Bone marrow (tissue), 2 donors: ENCODE data around the gene WDR33.
"Not testable (repeated sequence)": the region's sequence is repeated elsewhere in the genome, so short reads cannot be mapped to it uniquely, and the experiment has no call there.

ENCODE experiments used
- DNase-seq, 2 donors: peaks; one replicate each; lab custom pipeline; 2025; lab: John Stamatoyannopoulos, UW

Gene WDR33

GRCh38 chr2:127763776-127764175, 47.2 kb downstream of the WDR33 start:
- DNase-seq, result no peak

DNA sequence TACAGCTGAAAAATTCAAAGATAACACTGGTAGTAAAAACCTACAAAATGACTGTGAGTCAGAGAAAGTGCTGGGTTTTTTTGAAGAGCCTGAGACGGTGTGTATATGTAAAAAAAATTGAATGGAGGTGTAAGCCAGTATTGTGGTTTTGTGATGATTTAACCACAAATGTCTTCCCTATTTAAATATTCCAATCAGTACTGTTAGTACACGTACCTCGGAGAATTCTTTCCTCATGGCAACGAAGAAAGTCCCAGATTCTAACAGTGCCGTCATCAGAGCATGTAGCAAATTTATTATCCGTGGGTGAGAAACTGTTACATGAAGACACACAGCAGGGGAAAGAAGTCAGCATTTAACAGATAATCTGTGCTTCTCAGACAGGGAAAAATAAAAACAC, 48.1 kb downstream of the WDR33 start:
- DNase-seq, result no peak

DNA sequence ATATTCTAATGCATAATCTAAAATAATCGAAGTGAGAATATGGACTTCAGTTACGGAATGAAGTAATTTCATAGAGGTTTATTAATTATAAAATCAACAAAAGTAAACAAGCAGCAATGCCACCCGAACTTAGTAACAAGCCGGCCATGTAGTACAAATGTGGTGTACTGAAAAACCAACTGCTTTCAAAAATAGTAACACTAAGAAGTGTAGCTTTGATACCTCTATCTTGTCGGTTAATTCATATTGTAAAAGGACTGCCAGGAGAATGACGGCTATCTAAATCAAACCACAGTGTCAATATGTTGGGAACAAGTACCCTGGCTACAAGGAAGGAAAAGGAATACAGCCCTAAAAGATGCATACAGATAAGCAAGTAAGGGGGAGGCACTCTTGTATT, 48.5 kb downstream of the WDR33 start:
- no peak for DNase-seq

GRCh38 chr2:127759931-127760330, 51.0 kb downstream of the WDR33 start:
- no peak for DNase-seq

- DNase-seq, result no peak
These were observed 56.8 kb downstream of the WDR33 start for GRCh38 chr2:127754186-127754585.

GRCh38 chr2:127753374-127753773, 57.6 kb downstream of the WDR33 start:
- DNase-seq, result no peak

DNA sequence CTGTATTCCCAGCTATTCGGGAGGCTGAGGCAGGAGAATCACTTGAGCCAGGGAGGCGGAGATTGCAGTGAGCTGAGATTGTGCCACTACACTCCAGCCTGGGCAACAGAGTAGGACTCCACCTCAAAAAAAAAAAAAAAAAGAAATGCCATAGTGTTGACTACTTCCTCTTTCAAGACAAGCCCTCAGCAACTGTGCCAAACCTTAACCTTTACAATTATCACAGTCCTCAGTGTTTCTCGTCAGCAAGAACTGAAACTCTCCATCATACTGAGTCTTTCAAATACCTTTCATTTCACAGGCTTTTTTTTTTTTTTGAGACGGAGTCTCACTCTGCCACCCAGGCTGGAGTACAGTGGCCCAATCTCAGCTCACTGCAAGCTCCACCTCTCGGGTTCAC, 61.4 kb downstream of the WDR33 start:
- not testable (repeated sequence) for DNase-seq

DNA sequence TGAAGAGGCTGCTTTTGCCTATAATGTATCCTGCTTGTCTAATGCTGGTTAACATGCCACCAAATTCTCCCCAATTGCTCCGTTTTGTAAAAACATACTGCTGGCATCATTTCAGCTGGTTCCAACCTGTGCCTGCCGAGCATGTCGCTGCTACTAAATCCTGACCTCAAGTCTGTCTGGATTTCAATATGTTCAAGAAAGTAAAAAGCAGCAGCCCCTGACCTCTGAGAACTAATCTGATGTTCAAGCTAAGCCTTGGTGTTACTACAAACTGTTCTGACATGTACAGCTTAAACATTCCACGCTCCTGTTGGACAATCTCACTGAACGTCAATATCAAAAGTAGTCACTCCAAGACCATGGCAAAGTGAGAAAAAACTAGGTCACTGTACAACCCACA, 63.4 kb downstream of the WDR33 start:
- DNase-seq, result no peak

GRCh38 chr2:127743477-127744026, 67.4 kb downstream of the WDR33 start:
- DNase-seq, result no peak

- DNase-seq, result no peak
These were observed 70.2 kb downstream of the WDR33 start for GRCh38 chr2:127740665-127741288.

DNA sequence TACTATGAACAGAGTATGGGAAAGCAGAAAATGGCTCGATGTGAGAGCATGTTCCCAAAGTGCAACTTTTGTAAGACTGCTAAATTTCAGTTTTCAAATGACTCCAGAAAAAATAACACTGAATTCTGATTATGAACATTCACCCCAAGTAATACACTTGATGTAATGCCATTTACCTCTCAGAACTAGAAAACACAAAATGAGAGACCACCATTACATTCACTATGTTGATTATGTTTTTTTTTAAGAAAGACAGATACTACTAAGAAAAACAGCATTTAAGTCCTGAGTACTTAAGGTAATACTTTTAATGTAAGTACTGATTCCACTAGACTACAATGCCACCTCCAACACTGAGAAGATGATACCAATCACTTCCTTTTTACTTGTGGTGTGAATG, 71.2 kb downstream of the WDR33 start:
- no peak for DNase-seq

DNA sequence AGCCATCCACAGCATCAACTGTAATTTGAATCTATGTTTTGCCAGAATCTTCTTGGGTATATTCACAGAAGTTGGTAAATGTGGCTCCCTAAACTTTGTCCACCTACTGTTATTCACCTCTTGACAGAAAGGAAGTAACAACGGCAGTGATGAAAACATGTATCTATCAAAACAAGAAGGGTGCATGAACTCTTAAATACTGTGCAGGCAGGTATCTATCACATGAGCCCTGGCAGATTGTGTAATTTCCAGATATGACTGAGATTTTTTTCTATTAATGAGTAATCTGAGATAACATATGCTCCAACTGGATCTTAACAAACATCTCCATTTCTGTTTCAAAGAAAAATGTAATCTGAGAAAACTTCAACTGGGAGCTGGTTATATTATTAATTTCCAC, 73.1 kb downstream of the WDR33 start:
- DNase-seq, result no peak

GRCh38 chr2:127735537-127736399, 75.2 kb downstream of the WDR33 start:
- no peak for DNase-seq

GRCh38 chr2:127735044-127735443, 75.9 kb downstream of the WDR33 start:
- no peak for DNase-seq

DNA sequence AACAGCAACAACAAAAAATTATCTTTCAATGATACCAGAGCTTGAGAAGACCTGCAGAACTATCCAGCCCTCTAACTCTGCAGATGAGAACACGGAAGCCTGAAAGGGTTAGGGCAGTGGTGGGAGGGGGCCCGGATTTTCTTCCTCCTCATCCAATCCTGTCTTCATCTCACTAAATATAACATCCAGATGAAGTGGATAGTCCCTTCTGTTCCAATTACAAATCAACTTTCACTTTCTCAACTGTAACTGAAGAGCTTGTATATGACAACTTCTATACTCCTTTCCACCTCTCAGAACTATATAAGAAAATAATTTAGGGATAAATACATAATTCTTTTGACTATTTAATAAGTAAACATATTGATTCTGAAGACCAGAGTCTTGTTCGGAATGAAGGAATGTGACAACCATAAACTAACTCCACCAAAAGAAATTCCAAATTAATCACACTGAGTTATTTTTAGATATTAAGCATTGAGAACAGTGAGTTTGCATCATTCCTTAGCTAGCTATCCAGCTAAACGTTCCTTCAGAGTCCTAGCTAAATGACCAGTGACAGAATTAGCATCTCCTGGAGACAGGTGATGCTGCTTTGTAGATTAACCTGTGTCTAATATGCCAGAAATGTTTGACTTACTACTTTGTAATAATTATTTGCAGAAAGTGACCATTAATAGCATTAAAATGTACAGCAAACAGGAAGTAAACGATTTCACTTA, 77.0 kb downstream of the WDR33 start:
- no peak for DNase-seq

GRCh38 chr2:127733113-127733815, 77.7 kb downstream of the WDR33 start:
- no peak for DNase-seq

- no peak for DNase-seq
These were observed 84.7 kb downstream of the WDR33 start for GRCh38 chr2:127726158-127726880.

GRCh38 chr2:127722807-127723206, 88.2 kb downstream of the WDR33 start:
- no peak for DNase-seq

- no peak for DNase-seq
These were observed 89.0 kb downstream of the WDR33 start for GRCh38 chr2:127721978-127722355.

- no peak for DNase-seq
These were observed 89.5 kb downstream of the WDR33 start for GRCh38 chr2:127721311-127721977.
